Astrocyte of the spinal cord (primary cell): Measurements from ENCODE around the gene DCTPP1.
"Not testable (repeated sequence)": the region's sequence is repeated elsewhere in the genome, so short reads cannot be mapped to it uniquely, and the experiment has no call there.

ENCODE experiments used
- DNase-seq: peaks from one replicate; pipeline ENCODE4 v3.0.0; 2011; ENCODE audit warnings: low read depth, low spot score
- H3K4me3 ChIP-seq: 2 replicates; pipeline ENCODE4 v1.5.1; 2011; ENCODE audit warnings: low read depth, mild to moderate bottlenecking, low read length, moderate library complexity
- in situ Hi-C: cut with HindIII; loops from 2 replicates; pipeline ENCODE4 v1.10.0; 2017; ENCODE audit warnings: low sequenced_read_pairs
- TF ChIP-seq, protein P1 (sequence below): IDR thresholded peaks from 2 replicates; pipeline ENCODE4 v1.5.1; 2012; ENCODE audit warnings: low read depth, mild to moderate bottlenecking, low read length, inconsistent platforms

Gene DCTPP1

DNA sequence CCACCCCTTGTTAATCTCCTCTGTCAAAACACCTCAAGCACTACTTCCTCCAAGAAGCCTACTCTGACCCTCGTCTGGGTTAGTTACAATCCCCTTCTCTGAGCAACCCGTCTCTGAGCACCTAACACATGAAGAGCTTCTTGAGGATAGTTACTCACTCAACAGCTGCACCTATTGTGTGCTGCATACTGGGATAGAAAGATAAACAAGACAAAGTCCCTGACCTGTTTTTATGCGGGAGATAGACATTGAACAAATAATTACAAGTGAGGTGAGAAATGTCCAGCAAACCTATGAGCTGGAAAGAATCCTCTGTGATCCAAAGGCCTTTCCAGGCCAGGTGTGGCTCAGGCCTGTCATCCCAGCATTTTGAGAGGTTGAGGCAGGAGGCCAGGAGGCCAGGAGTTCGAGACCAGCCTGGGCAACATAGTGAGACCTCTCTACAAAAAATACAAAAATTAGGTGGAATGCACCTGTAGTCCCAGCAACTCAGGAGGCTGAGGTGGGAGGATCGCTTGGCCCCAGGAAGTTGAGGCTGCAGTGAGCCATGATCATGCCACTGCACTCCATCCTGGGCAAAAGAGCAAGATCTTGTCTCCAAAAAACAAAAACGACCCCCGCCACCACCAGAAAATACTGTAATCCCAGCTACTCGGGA lies 27.9 kb downstream of the DCTPP1 start:
- no peak overlapping the region for H3K4me3 ChIP-seq
- TF ChIP-seq, protein P1, sequence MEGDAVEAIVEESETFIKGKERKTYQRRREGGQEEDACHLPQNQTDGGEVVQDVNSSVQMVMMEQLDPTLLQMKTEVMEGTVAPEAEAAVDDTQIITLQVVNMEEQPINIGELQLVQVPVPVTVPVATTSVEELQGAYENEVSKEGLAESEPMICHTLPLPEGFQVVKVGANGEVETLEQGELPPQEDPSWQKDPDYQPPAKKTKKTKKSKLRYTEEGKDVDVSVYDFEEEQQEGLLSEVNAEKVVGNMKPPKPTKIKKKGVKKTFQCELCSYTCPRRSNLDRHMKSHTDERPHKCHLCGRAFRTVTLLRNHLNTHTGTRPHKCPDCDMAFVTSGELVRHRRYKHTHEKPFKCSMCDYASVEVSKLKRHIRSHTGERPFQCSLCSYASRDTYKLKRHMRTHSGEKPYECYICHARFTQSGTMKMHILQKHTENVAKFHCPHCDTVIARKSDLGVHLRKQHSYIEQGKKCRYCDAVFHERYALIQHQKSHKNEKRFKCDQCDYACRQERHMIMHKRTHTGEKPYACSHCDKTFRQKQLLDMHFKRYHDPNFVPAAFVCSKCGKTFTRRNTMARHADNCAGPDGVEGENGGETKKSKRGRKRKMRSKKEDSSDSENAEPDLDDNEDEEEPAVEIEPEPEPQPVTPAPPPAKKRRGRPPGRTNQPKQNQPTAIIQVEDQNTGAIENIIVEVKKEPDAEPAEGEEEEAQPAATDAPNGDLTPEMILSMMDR: no peak
- in situ Hi-C loops: no loop called here
- DNase-seq: no peak

DNA sequence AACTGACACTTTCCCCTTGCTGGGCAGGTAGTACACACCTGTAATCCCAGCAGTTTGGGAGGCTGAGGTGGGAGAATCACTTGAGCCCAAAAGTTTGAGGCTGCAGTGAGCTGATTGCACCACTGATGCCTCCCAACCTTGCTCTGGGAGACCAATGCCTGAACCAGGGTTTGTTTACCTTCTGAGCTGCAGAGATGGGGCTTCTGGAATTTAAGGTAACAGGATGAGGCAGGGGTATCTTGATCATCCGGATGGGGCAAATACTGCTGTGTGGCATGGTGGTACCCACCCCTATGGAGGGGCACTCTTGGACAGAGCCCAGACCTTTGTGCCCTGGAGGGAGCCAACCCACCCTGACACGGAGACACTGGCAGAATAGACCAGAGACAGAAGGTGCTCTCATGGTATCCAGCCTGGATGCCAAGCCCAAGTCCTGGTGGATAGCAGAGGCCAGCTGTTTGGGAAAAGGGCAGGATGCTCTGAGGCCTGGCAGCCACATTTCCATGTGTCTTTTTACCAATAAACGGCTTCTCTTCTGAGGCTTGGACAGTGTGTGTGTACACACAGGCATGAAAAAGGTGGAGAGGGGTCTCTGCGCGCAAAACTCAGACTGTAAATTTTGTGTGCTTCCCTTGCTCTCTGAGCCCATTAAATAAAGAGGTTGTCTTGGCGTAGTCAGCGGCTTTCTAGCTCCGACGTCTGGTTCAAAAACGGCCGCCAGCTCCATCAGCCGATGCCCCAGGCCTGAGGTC lies 30.2 kb downstream of the DCTPP1 start:
- no peak for DNase-seq
- TF ChIP-seq, protein P1: no peak

DNA sequence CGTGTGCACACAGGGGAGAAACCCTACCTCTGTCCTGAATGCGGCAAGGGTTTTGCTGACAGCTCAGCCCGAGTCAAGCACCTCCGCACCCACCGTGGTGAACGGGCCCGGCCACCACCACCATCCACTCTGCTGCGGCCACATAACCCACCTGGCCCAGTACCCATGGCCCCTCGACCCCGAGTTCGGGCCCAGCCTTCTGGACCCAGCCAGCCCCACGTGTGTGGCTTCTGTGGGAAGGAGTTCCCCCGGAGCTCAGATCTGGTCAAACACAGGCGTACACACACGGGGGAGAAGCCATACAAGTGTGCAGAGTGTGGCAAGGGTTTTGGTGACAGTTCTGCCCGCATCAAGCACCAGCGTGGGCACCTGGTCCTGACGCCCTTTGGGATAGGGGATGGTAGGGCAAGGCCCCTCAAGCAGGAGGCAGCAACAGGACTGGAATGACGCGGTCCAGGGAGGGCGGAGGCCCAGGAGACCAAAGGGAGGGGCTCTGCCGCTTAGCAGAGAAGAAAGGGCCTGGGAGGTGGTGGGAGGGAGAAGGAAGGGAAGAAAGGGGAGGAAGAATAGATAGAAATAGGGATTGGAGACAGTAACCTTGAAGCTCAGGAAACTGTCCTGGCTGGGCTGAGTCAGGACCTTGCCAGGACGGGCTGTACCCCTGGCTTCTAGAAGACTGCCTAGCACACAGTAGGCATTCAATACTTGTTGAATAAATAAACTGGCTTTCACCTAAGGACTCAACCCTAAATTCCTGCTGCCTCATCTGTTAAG lies 31.0 kb downstream of the DCTPP1 start:
- in situ Hi-C loops: no loop called here
- TF ChIP-seq, protein P1: no peak
- no peak overlapping the region for H3K4me3 ChIP-seq
- no peak for DNase-seq

More for the DNA sequence above, 30.2 kb downstream of the DCTPP1 start:
- peak overlapping the region; percentile 43 for H3K4me3 ChIP-seq
- in situ Hi-C loops: no loop called here

DNA sequence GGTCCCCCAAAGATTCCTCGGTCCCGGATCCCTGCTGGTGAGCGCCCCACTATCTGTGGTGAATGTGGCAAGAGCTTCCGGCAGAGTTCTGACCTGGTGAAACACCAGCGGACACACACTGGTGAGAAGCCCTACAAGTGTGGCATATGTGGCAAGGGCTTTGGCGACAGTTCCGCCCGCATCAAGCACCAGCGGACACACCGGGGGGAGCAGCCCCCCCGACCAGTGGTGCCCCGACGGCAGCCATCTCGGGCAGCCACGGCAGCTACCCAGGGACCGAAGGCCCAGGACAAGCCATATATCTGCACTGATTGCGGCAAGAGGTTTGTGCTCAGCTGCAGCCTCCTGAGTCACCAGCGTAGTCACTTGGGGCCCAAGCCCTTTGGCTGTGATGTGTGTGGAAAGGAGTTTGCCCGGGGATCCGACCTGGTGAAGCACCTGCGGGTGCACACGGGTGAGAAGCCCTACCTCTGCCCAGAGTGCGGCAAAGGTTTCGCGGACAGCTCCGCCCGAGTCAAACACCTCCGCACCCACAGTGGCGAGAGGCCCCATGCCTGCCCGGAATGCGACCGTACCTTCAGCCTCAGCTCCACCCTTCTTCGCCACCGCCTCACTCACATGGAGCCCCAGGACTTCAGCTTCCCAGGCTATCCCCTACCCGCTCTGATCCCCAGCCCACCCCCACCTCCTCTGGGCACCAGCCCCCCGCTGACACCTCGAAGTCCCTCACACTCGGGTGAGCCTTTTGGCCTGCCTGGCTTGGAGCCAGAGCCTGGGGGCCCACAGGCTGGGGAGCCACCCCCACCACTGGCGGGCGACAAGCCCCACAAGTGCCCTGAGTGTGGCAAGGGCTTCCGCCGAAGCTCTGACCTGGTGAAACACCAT lies 31.8 kb downstream of the DCTPP1 start:
- no peak overlapping the region for H3K4me3 ChIP-seq
- in situ Hi-C loops: no loop called here
- TF ChIP-seq, protein P1: no peak
- no peak for DNase-seq

DNA sequence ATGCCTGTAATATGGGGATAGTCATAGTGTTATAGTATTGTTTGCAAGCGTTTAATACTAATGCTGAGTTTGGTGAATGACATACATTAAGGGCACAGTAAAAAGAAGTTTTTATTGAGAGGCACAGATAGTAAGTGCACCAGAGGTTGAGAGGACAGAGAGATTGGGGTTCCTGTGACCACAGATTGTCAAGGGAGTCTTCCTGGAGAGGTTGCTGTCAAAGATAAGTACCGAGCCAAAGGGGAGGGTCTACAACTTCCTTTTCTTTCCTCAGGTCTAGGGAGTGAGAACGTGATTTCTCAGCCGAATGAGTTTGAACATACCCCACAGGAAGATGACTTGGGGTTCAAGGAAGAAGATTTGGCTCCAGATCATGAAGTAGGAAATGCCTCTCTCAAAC lies 32.8 kb downstream of the DCTPP1 start:
- H3K4me3 ChIP-seq: no peak overlapping the region
- TF ChIP-seq, protein P1: no peak
- in situ Hi-C loops: no loop called here
- DNase-seq: no peak

DNA sequence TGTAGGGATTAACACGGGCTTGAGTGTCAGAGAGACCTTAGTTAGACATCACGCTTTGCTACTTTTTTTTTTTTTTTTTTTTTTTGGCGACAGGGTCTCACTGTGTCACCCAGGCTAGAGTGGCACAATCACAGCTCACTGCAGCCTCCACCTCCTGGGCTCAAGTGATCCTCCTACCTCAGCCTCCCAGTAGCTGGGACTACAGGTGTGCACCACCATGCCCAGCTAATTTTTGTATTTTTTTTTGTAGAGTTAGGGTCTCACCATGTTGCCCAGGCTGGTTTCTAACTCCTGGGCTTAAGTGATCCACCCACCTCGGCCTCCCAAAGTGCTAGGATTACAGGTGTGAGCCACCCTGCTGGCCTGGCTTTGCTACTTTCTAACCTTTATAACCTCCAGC lies 33.2 kb downstream of the DCTPP1 start:
- H3K4me3 ChIP-seq, in situ Hi-C loops, DNase-seq: not testable (repeated sequence)
